Testis (tissue), 3 donors: ENCODE measurements around the gene SPATC1L. TPM values are rescaled to one million over a fixed set of nuclear protein-coding genes. Genes with fewer than 3 reads are reported as not detected.
"Not testable (repeated sequence)": the region's sequence is repeated elsewhere in the genome, so short reads cannot be mapped to it uniquely, and the experiment has no call there.

ENCODE experiments used
- DNase-seq: peaks from one replicate; pipeline ENCODE4 v3.0.0-alpha.2; 2019
- H3K27ac ChIP-seq, 2 donors: fragments of 200-600 bp; sonication (generic); one replicate each; pipeline ENCODE4 v1.5.1; 2019
- H3K27me3 ChIP-seq: fragments of 200-600 bp; sonication (generic); one replicate; pipeline ENCODE4 v1.5.1; 2019
- H3K36me3 ChIP-seq: fragments of 200-600 bp; sonication (generic); one replicate; pipeline ENCODE4 v1.5.1; 2017; ENCODE audit warnings: low read depth; ENCODE audit errors: missing control alignments
- H3K4me1 ChIP-seq: fragments of 200-600 bp; sonication (generic); one replicate; pipeline ENCODE4 v1.5.1; 2019
- H3K4me3 ChIP-seq, 2 donors: fragments of 200-600 bp; sonication (generic); one replicate each; pipeline ENCODE4 v1.5.1; 2017 to 2019
- H3K9me3 ChIP-seq: fragments of 200-600 bp; sonication (generic); one replicate; pipeline ENCODE4 v1.5.1; 2017
- CTCF ChIP-seq, 3 experiments: fragments of 450-650 bp in 2 of 3; fragments of 200-600 bp in 1 of 3; sonication (generic) in 1 of 3; IDR thresholded peaks; one replicate each; pipeline ENCODE4 v1.5.1; 2016 to 2019; ENCODE audit warnings: antibody characterized with exemption in 3 of 3, mild to moderate bottlenecking in 2 of 3, moderate library complexity in 1 of 3
- POLR2A ChIP-seq: fragments of 450-650 bp; IDR thresholded peaks from one replicate; pipeline ENCODE4 v1.6.1; 2017; ENCODE audit warnings: antibody characterized with exemption, mild to moderate bottlenecking, moderate library complexity
- WGBS, 2 donors: methylation state at CpG; one replicate each; pipeline ENCODE4 v1.1.5; 2018; 5-methylcytosine and 5-hydroxymethylcytosine counted together
- intact Hi-C: fragments of 100-400 bp; cut with DNase I; formaldehyde crosslinking; loops from one replicate; pipeline ENCODE4 v1.15.1; 2023; ENCODE audit warnings: low total_unique reads
- polyA plus RNA-seq: library from polyadenylated mRNA; stranded (reverse); fragments of 350-450 nt; fragmentation: Illumina TruSeq; extraction: RNeasy Lipid Tissue Mini Kit (QIAGEN cat#74804); gene quantifications from one replicate; pipeline ENCODE4 v1.2.3, GENCODE V29; 2014; ENCODE audit warnings: low read depth, low replicate concordance; ENCODE audit not compliant: insufficient read depth
- total RNA-seq, 2 donors: library from RNA; depleted of rRNA; stranded (reverse); fragments of >200 nt; gene quantifications; one replicate each; pipeline ENCODE4 v1.2.3, GENCODE V29; 2016

SPATC1L gene
- total and polyA plus RNA-seq, 3 donors from 2014 or later: 55.4 to 96.1 (median 75.6) TPM

GRCh38 chr21:46228345-46229051, 44.2 kb upstream of the SPATC1L start, which contains the start of gene LSS:
TSS of gene LSS (minus strand) at chr21:46228774. CDS start at chr21:46228745, 29 bp downstream.
- WGBS, 2 donors: 0% methylated on average over 2 to 54 of the region's 77 CpGs
- H3K4me1 ChIP-seq: peaks cover 19% of the 10 kb centered on the region

GRCh38 chr21:46227811-46228344, 43.6 kb upstream of the SPATC1L start:
- H3K9me3 ChIP-seq: no peaks in the 10 kb centered on the region
- no peak for DNase-seq
- H3K4me3 ChIP-seq: peak overlapping the region; percentile 81 to 94
- TF ChIP-seq POLR2A: no peak
- TF ChIP-seq CTCF (IDR thresholded peaks at IDR 0.05): no peak
- no peaks in the 10 kb centered on the region for H3K36me3 ChIP-seq
- 0 to 2% methylated on average over 14 to 20 of the region's 20 CpGs for WGBS, 2 donors
- H3K27me3 ChIP-seq: no peaks in the 10 kb centered on the region
- intact Hi-C loops: no loop called here
- peak overlapping the region; percentile 88 to 89 for H3K27ac ChIP-seq
- H3K4me1 ChIP-seq: peaks cover 19% of the 10 kb centered on the region

More at GRCh38 chr21:46228345-46229051, 44.2 kb upstream of the SPATC1L start, which contains the start of gene LSS:
- TF ChIP-seq CTCF (IDR thresholded peaks at IDR 0.05): no peak
- no peak for TF ChIP-seq POLR2A
- Histone ChIP-seq H3K27me3 (no peaks in the 10 kb centered on the region), H3K36me3 (no peaks in the 10 kb centered on the region), H3K27ac (peak within 1 kb of the TSS; percentile 88 to 89), H3K4me3 (peak within 1 kb of the TSS; percentile 81 to 94), H3K9me3 (no peaks in the 10 kb centered on the region)
- peak; percentile 97 for DNase-seq
- intact Hi-C loops: no loop called here

GRCh38 chr21:46226920-46227599, 42.8 kb upstream of the SPATC1L start:
- 37 to 43% methylated on average over 4 of the region's 4 CpGs for WGBS, 2 donors
- intact Hi-C loops: no loop called here
- Histone ChIP-seq H3K27me3 (no peaks in the 10 kb centered on the region), H3K27ac (peak overlapping the region; percentile 88 to 89), H3K9me3 (no peaks in the 10 kb centered on the region), H3K36me3 (no peaks in the 10 kb centered on the region), H3K4me3 (peak overlapping the region in 1 of 2 donors; percentile 94), H3K4me1 (peaks cover 19% of the 10 kb centered on the region)
- DNase-seq: peak; percentile 40
- TF ChIP-seq POLR2A (no peak), CTCF (IDR thresholded peaks at IDR 0.05) (no peak)

GRCh38 chr21:46226146-46226545, 41.9 kb upstream of the SPATC1L start:
- intact Hi-C loops: no loop called here
- Histone ChIP-seq H3K4me3 (no peak overlapping the region), H3K27me3 (no peaks in the 10 kb centered on the region), H3K4me1 (peaks cover 19% of the 10 kb centered on the region), H3K9me3 (no peaks in the 10 kb centered on the region), H3K27ac (peak overlapping the region; percentile 45 to 88), H3K36me3 (no peaks in the 10 kb centered on the region)
- WGBS, 2 donors: 72 to 100% methylated on average over 1 of the region's 1 CpG
- DNase-seq: peak; percentile 28
- no peak for TF ChIP-seq POLR2A

GRCh38 chr21:46223661-46224060, 39.4 kb upstream of the SPATC1L start:
- H3K27ac ChIP-seq, intact Hi-C loops: not testable (repeated sequence)
- 91 to 94% methylated on average over 18 of the region's 18 CpGs for WGBS, 2 donors

More at GRCh38 chr21:46223661-46224060, 39.4 kb upstream of the SPATC1L start:
- peak; percentile 8 for DNase-seq
- not testable (repeated sequence) for H3K36me3 ChIP-seq, H3K9me3 ChIP-seq, H3K4me3 ChIP-seq, H3K27me3 ChIP-seq
- H3K4me1 ChIP-seq: peaks cover 19% of the 10 kb centered on the region
